ENCODE measurements around the gene HAND2.

The HAND2 gene

DNA sequence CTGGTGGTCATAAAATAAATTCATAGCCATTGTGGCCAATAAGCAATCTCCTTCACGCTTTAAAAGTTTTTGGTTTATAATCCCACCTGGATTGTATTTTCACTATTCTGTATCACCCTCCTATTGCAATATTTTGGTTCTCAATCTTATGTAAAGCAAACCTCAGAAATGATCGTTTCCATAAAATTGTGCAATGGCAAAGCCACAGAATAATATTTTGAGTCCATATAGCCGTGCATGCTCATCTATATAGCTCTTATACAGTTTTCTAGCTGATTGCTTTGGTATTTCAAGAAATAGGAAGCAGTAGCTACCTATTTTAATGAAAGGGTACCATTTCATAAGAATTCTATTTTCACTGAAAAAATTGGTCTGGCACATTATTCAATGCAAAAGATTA is 10.0 kb upstream of the HAND2 start:
- no peak overlapping the region for H2AFZ ChIP-seq (ENCODE audit: low read depth, low read length)
- H3K4me3 ChIP-seq (ENCODE audit: low read depth in 1 of 2, low read length in 2 of 2) = no peak overlapping the region
- peaks cover 32% of the 10 kb centered on the region for H3K27me3 ChIP-seq (ENCODE audit: insufficient read depth, low read length, poor library complexity)
- H3K9ac ChIP-seq (ENCODE audit: low read depth, low read length) = no peak overlapping the region
- no peak for DNase-seq
- no peak overlapping the region for H3K27ac ChIP-seq (ENCODE audit: low read length)
- TF ChIP-seq EZH2 (IDR thresholded peaks at IDR 0.05; ENCODE audit: borderline replicate concordance, low read depth, low read length, severe bottlenecking) (no peak), CTCF (IDR thresholded peaks at IDR 0.05; ENCODE audit: borderline replicate concordance, extremely low read depth, low read length, poor library complexity, severe bottlenecking) (no peak)
- no peaks in the 10 kb centered on the region for H3K9me3 ChIP-seq (ENCODE audit: insufficient read depth, low read length, severe bottlenecking)
- no peaks in the 10 kb centered on the region for H3K36me3 ChIP-seq (ENCODE audit: insufficient read depth, low read length)
- H3K4me2 ChIP-seq (ENCODE audit: insufficient read depth, low read length) = no peak overlapping the region
- H4K20me1 ChIP-seq (ENCODE audit: insufficient read depth, low read length) = no peaks in the 10 kb centered on the region
- ATAC-seq (ENCODE audit: insufficient read depth, low read depth) = no peak
- no peaks in the 10 kb centered on the region for H3K4me1 ChIP-seq (ENCODE audit: insufficient read depth, low read length)
- no peaks in the 10 kb centered on the region for H3K79me2 ChIP-seq (ENCODE audit: insufficient read depth, low read length)

GRCh38 chr4:173538909-173539445 is 8.9 kb upstream of the HAND2 start:
- ATAC-seq (ENCODE audit: insufficient read depth, low read depth) (no peak), DNase-seq (no peak)
- Histone ChIP-seq H3K4me3 (ENCODE audit: low read depth in 1 of 2, low read length in 2 of 2) (no peak overlapping the region), H2AFZ (ENCODE audit: low read depth, low read length) (no peak overlapping the region), H3K9me3 (ENCODE audit: insufficient read depth, low read length, severe bottlenecking) (no peaks in the 10 kb centered on the region), H3K27me3 (ENCODE audit: insufficient read depth, low read length, poor library complexity) (peaks cover 30% of the 10 kb centered on the region), H3K27ac (ENCODE audit: low read length) (no peak overlapping the region), H3K79me2 (ENCODE audit: insufficient read depth, low read length) (no peaks in the 10 kb centered on the region), H3K4me1 (ENCODE audit: insufficient read depth, low read length) (no peaks in the 10 kb centered on the region), H3K4me2 (ENCODE audit: insufficient read depth, low read length) (no peak overlapping the region), H3K9ac (ENCODE audit: low read depth, low read length) (no peak overlapping the region), H4K20me1 (ENCODE audit: insufficient read depth, low read length) (no peaks in the 10 kb centered on the region), H3K36me3 (ENCODE audit: insufficient read depth, low read length) (no peaks in the 10 kb centered on the region)
- TF ChIP-seq EZH2 (IDR thresholded peaks at IDR 0.05; ENCODE audit: borderline replicate concordance, low read depth, low read length, severe bottlenecking) (no peak), CTCF (IDR thresholded peaks at IDR 0.05; ENCODE audit: borderline replicate concordance, extremely low read depth, low read length, poor library complexity, severe bottlenecking) (no peak)

DNA sequence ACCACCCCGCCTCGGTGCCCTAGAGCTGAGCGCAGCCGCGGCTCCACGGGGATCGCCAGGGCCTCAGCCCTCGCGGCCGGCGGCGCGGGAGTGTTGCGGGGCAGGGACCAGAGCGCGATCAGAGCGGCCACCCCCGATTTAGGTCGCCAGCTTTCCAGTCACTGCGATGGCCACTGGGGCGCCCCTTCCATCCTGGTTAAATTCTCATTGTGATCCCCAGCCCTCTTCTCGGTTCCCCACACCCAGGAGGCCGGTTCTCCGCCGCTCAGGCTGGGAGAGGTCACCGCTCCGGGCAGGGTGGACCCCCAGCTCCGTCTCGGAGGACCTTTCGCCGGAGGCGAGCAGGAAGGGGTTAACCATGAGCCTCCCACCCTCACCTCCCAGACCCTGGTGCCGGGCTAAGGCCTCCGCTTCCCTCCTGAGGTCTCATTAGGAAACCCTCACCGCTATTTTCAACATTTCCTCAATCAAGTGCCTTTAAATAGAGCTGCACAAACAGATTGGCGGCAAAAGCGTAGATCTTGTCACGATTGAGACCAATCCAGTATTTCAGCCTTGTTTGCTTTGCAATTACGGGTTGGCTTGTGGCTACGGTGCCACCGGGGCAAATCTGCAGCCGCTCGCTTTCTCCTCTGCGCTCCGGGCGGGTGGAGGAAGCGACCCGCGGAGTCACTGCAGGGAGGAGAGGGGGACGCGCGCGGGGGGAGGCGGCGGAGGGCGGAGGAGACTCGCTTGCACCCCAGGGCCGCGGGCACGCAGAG is 8.3 kb upstream of the HAND2 start:
- ATAC-seq (ENCODE audit: insufficient read depth, low read depth) = no peak
- TF ChIP-seq CTCF (IDR thresholded peaks at IDR 0.05; ENCODE audit: borderline replicate concordance, extremely low read depth, low read length, poor library complexity, severe bottlenecking) = no peak
- TF ChIP-seq EZH2 (IDR thresholded peaks at IDR 0.05; ENCODE audit: borderline replicate concordance, low read depth, low read length, severe bottlenecking) = no peak
- H3K4me1 ChIP-seq (ENCODE audit: insufficient read depth, low read length) = no peaks in the 10 kb centered on the region
- no peaks in the 10 kb centered on the region for H3K79me2 ChIP-seq (ENCODE audit: insufficient read depth, low read length)
- H3K4me2 ChIP-seq (ENCODE audit: insufficient read depth, low read length) = no peak overlapping the region
- DNase-seq = no peak
- H3K27me3 ChIP-seq (ENCODE audit: insufficient read depth, low read length, poor library complexity) = peaks cover 30% of the 10 kb centered on the region
- H2AFZ ChIP-seq (ENCODE audit: low read depth, low read length) = no peak overlapping the region
- no peak overlapping the region for H3K9ac ChIP-seq (ENCODE audit: low read depth, low read length)
- H4K20me1 ChIP-seq (ENCODE audit: insufficient read depth, low read length) = no peaks in the 10 kb centered on the region
- H3K36me3 ChIP-seq (ENCODE audit: insufficient read depth, low read length) = no peaks in the 10 kb centered on the region
- H3K9me3 ChIP-seq (ENCODE audit: insufficient read depth, low read length, severe bottlenecking) = no peaks in the 10 kb centered on the region
- H3K27ac ChIP-seq (ENCODE audit: low read length) = no peak overlapping the region
- no peak overlapping the region for H3K4me3 ChIP-seq (ENCODE audit: low read depth in 1 of 2, low read length in 2 of 2)

Data from DND-41 (cell line).